HS-5 (cell line): ENCODE data around the gene LAGE3.

Experiments
- DNase-seq: peaks from one replicate; pipeline ENCODE4 v3.0.0-alpha.2; 2012; ENCODE audit warnings: low read depth

The LAGE3 gene

DNA sequence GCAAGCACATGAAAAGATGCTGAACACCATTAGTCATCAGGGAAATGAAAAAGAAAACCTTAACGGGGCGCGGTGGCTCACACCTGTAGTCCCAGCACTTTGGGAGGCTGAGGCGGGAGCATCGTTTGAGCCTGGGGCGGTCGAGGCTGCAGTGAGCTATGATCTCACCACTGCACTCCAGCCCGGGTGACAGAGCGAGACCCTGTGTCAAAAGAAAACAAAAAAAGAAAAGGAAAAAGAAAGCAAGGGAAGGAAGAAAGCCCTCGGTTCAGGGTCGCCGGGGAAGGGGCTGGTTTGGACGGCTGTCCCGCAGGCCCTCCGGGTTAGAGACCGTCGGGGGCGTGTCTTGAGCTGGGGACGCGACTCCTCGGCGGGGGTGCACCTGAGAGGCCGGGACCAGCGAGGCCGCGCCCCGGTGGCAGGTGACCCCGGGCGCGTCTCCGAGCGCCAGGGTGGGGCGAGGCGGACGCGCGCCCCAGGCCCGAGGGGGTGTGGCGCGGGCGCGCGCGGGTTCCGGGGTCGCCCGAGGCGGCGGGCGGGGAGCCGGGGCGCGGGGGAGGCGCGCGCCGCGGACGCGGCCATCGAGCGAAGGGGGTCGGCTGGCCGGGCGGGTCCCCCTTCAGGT is 21.5 kb downstream of the LAGE3 start:
- DNase-seq = no peak

DNA sequence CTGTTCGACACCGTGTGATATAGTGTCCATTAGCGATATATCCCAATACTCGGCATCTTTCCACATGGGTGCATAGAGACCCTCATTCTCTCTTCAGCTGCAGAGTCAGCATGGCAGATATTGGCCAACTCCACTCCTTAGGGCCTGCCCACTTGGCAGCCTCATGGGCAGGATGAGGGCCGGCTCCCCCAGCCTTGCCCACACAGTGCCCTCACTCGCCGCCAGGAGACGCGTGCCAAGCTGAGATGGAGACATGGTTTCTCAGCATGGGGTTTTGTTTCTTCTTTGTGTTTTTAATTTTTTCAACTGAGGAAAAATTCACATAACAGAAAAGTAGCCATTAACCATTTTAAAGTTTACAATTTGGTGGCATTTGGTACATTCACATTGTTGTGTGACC is 26.3 kb downstream of the LAGE3 start:
- DNase-seq = no peak

DNA sequence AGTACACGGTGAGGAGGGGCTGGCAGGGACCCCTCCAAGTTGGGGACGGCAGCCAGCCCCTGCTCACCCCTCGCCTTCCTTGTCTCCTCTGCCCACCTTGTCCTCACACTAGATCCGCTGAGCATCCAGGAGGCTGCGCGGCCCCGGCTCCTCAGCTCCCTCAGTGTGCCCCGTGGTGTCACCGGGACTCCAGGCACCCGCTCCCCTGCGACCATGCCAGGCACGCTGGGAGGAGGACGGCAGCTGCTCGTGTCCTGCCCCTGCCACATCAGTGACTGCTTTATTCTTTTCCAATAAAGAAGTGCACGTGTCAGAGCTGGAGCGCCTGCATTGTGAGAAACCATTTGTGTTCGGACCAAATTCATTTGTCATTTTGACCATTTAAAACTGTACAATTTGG is 28.8 kb downstream of the LAGE3 start:
- DNase-seq = no peak

DNA sequence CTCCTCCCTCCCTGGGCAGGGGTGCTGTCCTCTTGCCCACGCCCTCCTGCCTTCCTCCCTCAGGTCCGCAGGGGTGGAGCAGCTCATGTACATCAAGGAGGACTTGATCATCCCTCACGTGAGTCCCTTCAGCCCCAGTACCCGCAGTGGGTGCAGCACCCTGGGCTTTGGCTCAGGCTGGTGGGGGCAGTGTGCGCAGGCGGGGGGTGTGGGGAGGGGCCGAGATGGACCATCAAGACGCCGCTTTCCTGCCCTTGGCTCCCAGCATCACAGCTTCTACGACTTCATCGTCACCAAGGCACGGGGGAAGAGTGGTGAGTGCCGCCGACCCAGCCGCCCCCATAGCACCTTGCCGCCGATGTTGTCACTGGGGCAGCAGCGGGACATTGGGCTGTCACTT is 29.5 kb downstream of the LAGE3 start:
- DNase-seq = no peak

DNA sequence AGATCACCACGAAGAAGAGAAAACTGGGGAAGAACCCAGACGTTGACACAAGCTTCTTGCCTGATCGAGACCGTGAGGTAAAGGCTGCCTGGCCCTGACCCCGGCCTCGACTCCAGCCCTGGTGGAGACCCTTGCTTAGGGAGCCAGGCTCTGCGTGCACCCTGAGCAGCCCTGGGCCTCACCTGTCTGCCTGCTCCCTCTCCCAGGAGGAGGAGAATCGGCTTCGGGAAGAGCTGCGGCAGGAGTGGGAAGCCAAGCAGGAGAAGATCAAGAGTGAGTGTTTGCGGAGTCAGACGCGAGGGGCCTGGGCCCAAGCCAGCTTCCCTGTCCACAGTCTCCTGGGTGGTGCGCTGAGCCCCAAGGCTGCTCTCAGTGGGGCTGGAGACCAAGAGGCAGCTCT is 30.6 kb downstream of the LAGE3 start:
- DNase-seq = no peak

DNA sequence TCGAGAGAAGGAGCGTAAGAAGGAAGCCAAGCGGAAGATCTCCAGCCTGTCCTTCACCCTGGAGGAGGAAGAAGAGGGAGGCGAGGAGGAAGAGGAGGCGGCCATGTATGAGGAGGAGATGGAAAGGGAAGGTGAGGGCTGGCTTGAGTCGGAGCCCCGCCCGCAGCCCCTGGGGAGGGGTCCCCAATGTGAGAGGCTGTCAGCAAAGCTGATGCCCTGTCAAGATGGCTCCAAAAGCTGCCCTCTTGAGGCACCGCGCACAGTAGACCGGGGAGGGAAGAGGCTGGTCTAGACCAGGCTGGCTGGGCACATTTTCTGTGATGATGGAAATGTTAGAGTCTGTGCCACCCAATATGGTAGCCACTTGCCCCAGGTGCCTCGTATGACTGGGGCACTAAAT is 32.7 kb downstream of the LAGE3 start:
- DNase-seq = no peak

DNA sequence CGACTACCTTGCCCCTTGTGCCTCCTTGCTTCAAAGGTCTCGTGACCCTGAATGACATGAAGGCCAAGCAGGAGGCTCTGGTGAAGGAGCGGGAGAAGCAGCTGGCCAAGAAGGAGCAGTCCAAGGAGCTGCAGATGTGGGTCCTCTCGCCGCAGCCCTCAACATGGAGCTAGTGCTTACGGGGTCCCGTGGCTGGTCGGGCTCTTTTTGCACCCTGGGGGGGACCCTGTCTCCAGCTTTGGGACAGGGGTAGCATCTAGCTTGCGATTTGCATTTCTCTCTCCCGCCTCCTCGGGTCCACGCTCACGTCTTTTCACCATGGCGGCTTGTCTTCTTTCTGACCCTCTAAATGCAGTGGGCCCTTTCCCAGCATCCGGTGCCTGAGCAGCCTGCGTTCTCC is 33.3 kb downstream of the LAGE3 start:
- no peak for DNase-seq

DNA sequence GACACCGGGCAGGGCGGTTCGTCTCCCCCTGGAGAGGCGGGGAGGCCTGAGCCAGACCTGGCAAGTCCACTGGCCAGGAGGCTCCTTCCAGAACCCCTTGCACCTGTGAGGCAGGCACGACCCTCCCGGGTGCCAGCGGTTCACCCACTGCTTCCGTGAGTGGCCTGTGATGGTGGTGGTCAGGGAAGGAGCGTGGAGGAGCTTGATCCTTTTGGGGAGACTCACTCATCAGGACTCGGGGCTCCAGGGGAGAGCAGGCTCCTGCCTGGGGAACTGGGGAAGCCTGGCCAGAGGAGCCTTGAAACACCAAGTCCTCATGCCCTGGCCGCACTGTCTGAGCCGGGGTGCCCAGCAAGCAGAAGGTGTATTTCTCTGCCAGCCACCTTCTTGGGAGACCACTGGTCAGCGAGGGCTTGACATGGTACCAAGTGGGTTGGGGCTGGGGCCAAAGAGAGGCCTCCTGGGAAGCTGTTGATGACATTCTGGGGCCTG is 34.3 kb downstream of the LAGE3 start:
- no peak for DNase-seq

DNA sequence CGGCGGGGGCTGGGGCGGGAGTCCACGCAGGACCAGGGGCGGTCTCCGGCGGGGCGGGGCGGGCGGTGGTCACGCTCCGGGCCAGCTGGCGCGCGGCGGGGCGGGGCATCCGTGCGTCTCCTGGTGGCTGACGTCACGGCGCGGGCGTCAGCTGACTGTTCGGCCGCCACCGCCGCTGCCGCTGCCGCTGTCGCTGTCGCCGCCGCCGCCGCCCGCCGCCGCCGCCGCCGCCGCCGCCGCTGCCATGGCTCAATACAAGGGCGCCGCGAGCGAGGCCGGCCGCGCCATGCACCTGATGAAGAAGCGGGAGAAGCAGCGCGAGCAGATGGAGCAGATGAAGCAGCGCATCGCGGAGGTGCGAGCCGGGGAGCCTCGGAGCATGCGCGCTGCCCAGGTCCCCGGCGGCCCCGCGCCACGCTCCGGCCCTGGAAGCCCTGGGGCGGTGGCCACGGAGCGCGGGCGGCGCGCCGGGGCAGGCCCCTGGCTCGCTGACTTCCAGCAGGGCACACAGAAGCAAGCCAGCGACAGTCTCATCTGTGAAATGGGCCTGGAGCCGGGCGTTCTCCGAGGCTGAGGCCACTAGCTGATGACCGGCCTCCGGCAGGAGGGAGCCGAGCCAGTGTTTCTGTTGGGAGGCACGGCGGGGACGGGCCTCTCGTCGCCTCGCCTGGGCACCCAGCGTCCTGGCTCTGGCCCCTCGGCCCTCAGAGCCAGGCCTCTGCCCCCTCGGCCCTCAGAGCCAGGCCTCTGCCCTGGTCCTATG is 34.9 kb downstream of the LAGE3 start, which contains the start of gene FAM50A:
TSS of gene FAM50A (plus strand) at position 150 of the 763 bp plus-strand sequence. CDS start at position 245, 95 bp downstream.
- DNase-seq = no peak

DNA sequence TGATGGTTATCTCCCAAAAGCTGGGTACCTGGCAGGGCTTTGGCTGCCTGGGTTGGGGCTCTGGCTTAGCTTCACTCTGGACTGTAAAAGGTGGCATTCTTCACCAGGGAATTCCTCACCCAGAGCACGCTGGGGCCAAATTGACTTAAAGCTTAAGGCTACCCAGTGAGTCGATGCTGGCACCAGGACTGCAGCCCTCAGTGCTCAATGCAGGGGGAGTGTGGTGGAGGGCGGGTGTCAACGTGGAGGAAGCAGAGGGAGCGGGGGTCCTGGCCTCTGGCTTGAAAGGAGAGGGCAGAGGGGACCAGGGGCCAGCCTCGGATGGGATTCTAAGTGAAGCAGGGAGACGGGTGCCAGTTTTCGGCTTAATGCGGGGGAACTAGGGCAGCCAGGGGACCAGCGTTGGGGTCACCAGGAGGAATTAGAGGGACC is 35.6 kb downstream of the LAGE3 start:
- DNase-seq = no peak

DNA sequence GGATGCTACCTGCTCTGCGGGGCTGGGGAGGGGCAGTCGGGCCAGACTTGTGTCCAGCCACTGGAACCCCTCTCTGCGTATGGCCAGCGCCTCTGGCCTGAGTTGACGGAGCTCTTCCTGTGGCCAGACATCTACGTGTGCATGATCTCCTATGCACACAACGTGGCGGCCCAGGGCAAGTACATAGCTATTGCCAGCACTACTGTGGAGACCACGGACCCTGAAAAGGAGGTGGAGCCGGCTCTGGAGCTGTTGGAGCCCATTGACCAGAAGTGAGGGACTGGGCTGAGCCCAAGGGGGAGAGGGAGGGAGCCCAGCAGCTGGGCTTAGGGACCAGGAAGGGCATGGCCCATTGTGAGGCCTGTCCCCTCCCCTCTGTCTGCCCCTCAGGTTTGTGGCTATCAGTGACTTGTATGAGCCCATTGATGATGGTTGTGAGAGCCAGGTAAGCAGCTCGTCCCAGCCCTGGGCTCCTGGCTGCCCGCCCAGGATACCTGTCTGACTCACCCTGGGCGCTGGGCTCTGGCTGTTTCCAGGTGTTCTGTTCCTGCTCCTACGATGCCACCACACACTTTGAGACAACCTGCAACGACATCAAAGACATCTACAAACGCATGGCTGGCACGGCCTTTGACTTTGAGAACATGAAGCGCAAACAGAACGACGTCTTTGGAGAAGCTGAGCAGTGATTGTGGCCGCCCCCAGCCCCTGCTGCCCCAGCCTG is 36.9 kb downstream of the LAGE3 start:
- no peak for DNase-seq

DNA sequence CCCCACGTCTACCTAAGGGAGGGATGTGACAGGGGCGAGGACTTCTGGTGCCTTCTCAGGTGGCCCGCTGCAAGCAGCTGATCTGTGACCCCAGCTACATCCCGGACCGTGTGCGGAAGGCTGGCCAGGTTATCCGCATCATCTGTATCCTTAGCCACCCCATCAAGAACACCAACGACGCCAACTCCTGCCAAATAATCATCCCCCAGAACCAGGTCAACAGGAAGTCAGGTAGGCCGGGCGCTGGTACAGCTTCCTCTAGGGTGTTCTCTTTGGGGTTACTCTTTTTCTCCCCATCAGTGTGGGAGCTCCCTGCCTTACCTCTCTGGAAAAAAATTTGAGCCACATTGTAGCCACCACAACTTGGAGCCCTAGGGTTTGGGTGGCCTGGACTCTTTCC is 37.5 kb downstream of the LAGE3 start:
- no peak for DNase-seq

DNA sequence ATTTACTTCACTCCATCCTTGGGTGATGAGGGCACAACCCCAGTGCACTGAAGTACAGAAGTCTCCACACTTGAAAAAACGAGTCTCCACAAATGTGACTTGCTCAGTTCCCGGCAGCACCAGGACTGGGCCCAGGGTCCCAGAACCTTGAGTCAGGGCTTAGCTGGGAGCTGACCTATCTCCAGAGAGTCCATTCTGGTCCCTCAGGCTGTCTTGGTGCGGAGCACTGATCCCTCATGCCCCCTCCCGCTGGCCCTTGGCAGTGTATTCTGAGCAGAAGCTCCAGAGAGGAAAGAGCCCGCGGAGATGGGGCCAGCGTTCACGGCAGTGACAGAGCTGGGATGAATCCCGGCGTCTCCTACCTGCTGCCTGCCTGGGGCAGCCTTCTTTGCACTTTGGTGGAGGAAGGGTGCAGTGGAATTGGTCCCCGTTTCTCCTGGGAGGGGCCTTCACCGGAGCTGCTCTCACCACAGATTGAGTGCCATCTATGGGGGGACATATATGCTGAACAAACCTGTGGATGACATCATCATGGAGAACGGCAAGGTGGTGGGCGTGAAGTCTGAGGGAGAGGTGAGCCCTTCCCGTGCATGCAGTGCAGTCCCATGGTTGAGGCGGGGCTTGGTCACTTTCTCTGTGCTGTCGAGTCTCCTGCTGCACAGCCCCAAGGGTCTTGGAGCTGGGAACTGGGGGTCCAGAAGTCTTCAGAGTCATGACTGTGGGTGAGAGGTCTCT is 38.3 kb downstream of the LAGE3 start:
- no peak for DNase-seq

DNA sequence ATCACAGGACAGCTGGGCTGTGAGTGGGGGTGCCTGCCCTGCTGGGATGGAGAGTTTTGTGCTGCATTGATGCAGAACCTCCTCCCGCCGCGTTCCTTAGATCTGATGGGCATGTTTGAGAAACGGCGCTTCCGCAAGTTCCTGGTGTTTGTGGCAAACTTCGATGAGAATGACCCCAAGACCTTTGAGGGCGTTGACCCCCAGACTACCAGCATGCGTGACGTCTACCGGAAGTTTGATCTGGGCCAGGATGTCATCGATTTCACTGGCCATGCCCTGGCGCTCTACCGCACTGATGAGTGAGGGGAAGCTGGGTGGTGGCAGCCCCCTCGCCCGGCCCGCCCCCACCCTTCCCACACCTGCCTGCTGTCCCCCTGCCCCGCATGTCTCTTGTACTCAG is 39.2 kb downstream of the LAGE3 start:
- DNase-seq = no peak

DNA sequence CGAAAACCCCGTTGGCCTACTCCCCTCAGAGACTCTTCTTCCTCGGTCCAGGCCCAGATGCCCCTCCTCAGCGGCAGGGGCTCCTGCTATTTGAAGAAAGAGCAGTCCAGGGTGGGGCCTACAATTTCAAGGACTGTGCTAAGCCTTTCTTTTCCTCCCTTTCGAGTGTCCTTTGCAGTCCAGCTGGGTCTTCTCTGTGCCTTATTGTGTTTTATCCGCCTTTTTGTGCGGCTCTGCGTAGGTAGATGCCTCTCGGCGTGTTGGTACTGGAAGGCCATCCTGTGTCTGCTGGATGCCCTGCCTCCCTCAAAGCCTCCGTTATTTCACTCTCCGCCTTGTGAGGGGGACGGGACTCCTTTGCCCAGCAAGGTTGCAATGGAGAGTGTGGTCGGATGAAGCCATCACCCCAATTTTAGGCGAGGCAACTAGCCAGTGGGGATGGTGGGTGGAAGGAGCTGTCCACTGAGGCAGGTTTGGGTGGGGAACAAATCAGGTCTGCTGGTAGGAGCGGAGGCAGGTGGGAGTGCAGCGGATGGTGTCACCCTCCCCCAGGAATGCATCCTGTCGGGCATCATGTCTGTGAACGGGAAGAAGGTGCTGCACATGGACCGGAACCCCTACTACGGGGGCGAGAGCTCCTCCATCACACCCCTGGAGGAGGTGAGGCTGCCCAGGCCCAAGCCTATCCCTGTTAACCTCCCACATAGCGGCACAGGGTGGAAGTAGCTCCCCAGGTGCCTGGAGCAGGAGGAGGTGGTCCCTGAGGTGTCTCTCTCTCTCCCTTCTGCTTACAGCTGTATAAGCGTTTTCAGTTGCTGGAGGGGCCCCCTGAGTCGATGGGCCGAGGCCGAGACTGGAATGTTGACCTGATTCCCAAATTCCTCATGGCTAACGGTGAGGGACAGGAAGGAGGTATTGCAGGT is 40.8 kb downstream of the LAGE3 start:
- DNase-seq = no peak

DNA sequence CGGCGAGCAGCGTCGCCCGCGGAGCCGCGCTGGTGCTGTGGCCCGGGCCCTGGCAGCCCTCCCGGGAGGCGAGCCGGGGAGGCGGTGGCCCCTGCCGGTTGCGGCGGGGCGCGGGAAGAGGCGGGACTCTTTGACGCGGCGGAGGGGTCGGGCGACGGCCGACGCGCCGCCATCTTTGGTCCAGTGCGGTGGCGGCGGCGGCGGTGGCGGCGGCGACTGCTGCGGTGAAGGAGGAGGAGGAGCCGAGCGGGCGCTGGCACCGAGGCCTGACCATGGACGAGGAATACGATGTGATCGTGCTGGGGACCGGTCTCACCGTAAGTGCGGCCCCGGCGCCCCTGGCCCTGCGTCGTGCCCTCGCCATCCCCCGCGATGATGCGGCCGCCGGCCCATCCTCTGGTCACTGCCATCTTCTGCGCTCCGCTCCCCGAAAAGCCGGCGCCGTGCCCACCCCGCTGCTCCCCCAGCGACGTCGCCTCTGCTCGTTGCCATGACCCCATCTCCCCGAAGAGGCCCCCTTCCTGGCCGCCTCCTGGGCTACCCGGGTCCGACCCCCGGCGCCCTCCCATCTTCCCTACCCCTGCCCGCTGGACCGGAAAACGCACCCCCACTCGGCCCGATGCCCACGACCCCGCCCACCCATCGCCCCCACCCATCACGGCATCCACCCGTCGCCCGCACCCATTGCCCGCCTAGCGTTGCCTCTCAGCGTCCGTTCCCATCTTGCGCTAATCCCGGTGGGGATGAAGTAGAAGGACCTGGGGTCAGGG is 41.9 kb downstream of the LAGE3 start, which contains the start of gene GDI1:
TSS of gene GDI1 (plus strand) at position 172 of the 770 bp plus-strand sequence. CDS start at position 273, 101 bp downstream.
- DNase-seq = no peak

DNA sequence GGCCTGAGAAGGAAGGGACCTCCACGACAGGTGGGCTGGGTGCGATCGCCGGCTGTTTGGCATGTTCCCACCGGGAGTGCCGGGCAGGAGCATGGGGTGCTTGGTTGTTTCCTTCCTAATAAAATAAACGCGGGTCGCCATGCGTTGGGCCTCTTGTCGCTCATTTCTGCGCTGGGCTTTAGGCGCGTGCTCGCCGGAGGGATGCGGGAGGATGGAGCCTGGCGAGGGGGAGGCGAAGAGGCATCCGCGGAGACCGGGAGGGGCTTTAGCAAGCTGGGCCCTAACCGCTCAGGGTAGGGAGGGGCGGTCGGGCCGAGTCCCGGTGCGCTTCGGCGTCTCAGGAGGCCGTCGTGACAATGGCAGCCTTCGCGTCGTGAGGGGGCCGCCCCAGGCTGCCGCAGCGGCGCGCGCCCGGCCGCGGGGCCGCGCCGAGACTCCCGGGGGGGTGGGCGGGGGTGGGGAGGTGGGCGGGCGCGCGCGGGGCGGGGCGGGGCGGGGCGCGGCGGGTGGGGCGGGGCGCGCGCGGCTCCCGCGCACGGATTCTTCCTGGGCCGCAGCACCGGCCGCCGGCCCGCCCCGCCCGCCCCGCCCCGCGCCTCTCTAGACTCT is 42.6 kb downstream of the LAGE3 start:
- DNase-seq = no peak

DNA sequence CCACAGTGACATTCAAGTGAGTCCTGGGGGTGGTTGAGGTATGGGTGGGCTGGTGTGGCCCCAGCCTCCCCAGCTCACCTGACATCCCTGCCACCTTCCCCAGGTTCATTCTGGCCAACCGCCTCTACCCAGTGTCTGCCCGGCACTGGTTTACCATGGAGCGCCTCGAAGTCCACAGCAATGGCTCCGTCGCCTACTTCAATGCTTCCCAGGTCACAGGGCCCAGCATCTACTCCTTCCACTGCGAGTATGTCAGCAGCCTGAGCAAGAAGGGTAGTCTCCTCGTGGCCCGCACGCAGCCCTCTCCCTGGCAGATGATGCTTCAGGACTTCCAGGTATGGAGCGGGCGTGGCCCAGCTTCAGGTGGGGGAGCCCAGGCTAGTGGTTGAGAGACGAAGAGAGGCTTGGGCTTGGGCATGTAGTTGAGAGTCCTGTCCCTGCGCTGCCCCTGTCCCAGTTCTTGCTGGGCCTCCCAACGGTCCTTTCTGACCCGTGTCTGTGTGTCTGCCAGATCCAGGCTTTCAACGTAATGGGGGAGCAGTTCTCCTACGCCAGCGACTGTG is 43.8 kb downstream of the LAGE3 start:
- DNase-seq = no peak

DNA sequence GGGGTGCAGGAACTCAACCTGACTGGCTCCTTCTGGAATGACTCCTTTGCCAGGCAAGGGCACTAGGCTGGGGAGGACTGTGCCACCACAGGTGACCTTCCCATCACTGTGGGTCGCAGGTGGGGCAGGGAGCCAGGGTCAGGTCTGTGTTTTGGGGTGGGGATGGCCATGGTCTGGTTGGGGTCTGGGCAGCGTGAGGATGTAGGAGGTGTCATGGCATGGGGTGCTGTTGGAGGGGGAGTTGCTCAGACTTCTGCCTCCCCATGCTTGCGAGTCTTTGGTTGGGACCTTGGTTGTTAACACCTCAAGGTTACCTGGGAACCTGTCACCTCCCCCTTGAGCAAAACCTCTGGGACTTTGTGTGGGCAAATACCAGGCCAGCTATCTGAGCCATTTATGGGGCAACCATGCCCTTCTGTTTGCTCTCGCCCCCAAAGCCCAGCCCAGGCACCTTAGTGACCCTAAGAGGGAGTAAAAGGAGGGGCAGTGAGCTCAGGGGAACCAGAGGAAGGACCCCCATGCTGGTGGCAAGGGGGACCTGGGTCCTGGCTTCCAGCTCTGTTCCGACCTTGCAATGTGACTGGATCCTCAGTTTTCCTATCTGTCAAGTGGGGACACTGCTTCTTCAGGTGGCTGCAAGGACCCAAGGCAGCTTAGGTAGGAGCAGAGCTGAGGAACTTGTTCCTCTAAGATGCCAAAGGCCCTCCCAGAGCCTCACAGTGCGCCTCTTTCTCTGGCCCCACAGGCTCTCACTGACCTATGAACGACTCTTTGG is 44.5 kb downstream of the LAGE3 start:
- DNase-seq = no peak
